Type B pancreatic cell (in vitro differentiated cells): ENCODE results near the gene ISG20. TPM values are rescaled to one million over a fixed set of nuclear protein-coding genes. Genes with fewer than 3 reads are reported as not detected.

ENCODE experiments used
- DNase-seq: peaks from one replicate; pipeline ENCODE4 v3.0.0; 2021; ENCODE audit warnings: mixed read lengths; ENCODE audit not compliant: unreplicated experiment; ENCODE audit errors: extremely low spot score
- H3K27ac Mint-ChIP-seq: 2 replicates; pipeline ENCODE4 v1.8.0; 2021; ENCODE audit warnings: mild to moderate bottlenecking, mixed read lengths
- H3K27me3 Mint-ChIP-seq: 2 replicates; pipeline ENCODE4 v1.8.0; 2021; ENCODE audit warnings: mixed read lengths
- H3K36me3 Mint-ChIP-seq: 2 replicates; pipeline ENCODE4 v1.8.0; 2021; ENCODE audit warnings: mixed read lengths
- H3K4me1 Mint-ChIP-seq: one replicate; pipeline ENCODE4 v1.8.0; 2021; ENCODE audit warnings: mixed read lengths; ENCODE audit not compliant: unreplicated experiment
- H3K4me3 Mint-ChIP-seq: 2 replicates; pipeline ENCODE4 v1.8.0; 2021; ENCODE audit warnings: mild to moderate bottlenecking, mixed read lengths
- H3K9me3 Mint-ChIP-seq: 2 replicates; pipeline ENCODE4 v1.8.0; 2021; ENCODE audit warnings: mixed read lengths
- CTCF ChIP-seq: fragments of 200-600 bp; sonication (generic); conservative IDR thresholded peaks from 2 replicates; pipeline ENCODE4 v1.5.0; 2021; ENCODE audit warnings: antibody characterized with exemption, mild to moderate bottlenecking
- total RNA-seq: library from RNA; stranded (reverse); gene quantifications from 2 replicates; pipeline ENCODE4 v1.2.1, GENCODE V29; 2021; ENCODE audit warnings: low replicate concordance

ISG20 gene
- total RNA-seq, 1 donor from 2014 or later, result 4.9 TPM

- no peak for DNase-seq
- Mint-ChIP-seq H3K9me3 (no peaks in the 10 kb centered on the region), H3K27me3 (peaks cover 10% of the 10 kb centered on the region), H3K27ac (no peak overlapping the region), H3K36me3 (no peaks in the 10 kb centered on the region), H3K4me1 (peaks cover 12% of the 10 kb centered on the region), H3K4me3 (no peak overlapping the region)
- TF ChIP-seq CTCF, result no peak
Measured at GRCh38 chr15:88655800-88656488, 17.1 kb downstream of the ISG20 start.

DNA sequence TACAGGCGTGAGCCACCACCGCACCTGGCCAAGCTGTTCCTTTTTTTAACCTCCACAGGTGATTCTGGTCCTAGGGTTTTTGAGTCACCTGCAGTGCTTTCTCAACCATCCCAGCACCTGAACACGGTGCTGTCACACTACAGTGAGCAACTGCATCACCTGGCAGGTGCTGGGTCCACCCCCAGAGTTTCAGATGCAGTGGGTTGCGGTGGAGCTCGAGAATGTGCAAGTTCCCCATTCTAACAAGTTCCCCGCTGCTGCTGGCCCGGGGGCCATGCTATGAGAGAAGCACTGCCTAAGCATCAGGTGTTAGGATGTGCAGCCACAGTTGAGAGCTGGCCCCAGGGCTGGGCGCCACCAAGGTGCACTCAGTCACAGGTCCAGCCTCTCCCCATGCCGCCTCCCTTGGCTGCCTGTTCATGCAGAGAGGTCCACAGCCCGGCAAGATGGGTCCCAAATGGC lies 18.0 kb downstream of the ISG20 start:
- H3K27me3 Mint-ChIP-seq, result peaks cover 10% of the 10 kb centered on the region
- no peaks in the 10 kb centered on the region for H3K9me3 Mint-ChIP-seq
- no peak for DNase-seq
- peaks cover 12% of the 10 kb centered on the region for H3K4me1 Mint-ChIP-seq
- H3K36me3 Mint-ChIP-seq, result no peaks in the 10 kb centered on the region
- no peak overlapping the region for H3K27ac Mint-ChIP-seq
- TF ChIP-seq CTCF, result no peak
- H3K4me3 Mint-ChIP-seq, result no peak overlapping the region

DNA sequence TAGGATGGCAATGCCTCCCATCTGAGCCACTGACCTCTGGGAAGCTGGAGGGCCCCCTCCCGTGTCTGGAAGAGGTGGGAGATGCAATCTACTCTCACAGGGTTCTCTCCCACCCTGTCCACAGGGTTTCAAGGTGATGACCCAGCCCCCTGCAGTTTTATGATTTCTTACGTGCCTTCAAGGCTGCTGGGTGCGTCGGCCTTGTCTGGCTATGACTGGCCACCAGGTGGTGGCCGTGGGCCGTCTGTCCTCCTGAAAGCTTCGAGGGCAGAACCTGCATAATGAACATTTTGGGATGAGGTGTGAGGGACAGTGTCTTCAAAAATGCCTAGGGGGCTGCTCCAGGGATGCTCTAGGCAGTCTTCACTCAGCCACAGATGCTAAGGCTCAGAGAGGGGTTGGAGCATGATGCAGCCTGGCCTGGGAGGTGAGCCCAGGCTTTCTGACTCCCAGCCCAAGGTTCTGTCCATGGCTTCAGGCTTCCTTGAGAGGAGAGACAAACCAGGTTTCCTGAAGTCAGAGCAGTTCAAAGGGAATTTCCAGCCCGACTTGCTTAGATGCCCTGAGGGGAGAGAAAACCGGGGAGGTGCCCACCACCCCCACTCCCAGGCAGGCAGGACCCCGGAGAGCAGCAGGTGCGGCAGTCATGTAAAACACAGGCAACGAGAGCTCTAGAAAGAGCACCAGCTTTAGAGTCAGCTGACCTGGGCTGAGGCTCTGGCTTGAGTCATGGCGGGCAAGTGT lies 18.7 kb downstream of the ISG20 start:
- Mint-ChIP-seq H3K9me3 (no peaks in the 10 kb centered on the region), H3K4me1 (peaks cover 12% of the 10 kb centered on the region), H3K36me3 (no peaks in the 10 kb centered on the region), H3K27me3 (peaks cover 15% of the 10 kb centered on the region), H3K4me3 (no peak overlapping the region), H3K27ac (peak overlapping the region; percentile 22)
- DNase-seq, result no peak
- peak; percentile 87 for TF ChIP-seq CTCF

- Mint-ChIP-seq H3K9me3 (no peaks in the 10 kb centered on the region), H3K4me3 (no peak overlapping the region), H3K4me1 (peaks cover 5% of the 10 kb centered on the region), H3K27me3 (peaks cover 16% of the 10 kb centered on the region), H3K27ac (no peak overlapping the region), H3K36me3 (no peaks in the 10 kb centered on the region)
- TF ChIP-seq CTCF, result no peak
- DNase-seq, result no peak
Measured at GRCh38 chr15:88658070-88658965, 19.5 kb downstream of the ISG20 start.

GRCh38 chr15:88658972-88659931 lies 20.4 kb downstream of the ISG20 start:
- peaks cover 16% of the 10 kb centered on the region for H3K27me3 Mint-ChIP-seq
- peaks cover 5% of the 10 kb centered on the region for H3K4me1 Mint-ChIP-seq
- TF ChIP-seq CTCF, result no peak
- H3K36me3 Mint-ChIP-seq, result no peaks in the 10 kb centered on the region
- no peaks in the 10 kb centered on the region for H3K9me3 Mint-ChIP-seq
- H3K4me3 Mint-ChIP-seq, result no peak overlapping the region
- no peak for DNase-seq
- H3K27ac Mint-ChIP-seq, result peak overlapping the region; percentile 26
